GM19193 (cell line): Measurements from ENCODE around the gene GYS2.

Experiments
- POLR2A ChIP-seq: IDR thresholded peaks from 4 replicates; pipeline ENCODE4 v1.6.1; 2011; ENCODE audit not compliant: insufficient read depth, insufficient read length; ENCODE audit errors: extremely low read depth

GYS2 gene

DNA sequence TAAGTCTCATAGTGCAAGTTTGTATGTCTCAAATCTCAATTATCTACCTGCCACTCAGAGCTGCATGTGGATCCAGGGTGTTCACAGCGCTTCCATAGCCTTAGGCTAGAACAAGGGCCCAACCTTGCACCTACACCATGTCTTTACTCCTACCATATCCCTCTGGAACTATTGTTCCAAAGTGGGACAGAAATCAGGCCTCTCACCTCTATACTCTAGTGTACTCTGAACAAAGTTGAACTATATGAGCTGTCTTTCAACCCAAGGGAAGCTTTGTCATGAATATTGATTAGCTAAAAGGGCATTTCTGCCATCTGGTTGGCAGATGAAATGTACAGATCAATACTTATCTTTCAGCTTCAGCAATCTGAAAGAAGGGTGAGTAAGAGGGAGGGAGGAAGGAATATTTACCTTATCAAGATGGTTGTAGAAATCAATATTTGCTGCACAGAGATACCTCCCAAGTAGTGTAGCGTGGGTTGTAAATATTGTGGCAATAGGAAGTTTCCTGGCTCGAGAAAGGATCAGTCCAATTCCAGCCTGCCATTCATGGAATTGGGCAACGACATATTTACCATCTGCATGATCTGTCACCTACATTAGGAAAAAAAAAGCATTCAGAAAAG, 30.8 kb downstream of the GYS2 start:
- TF ChIP-seq POLR2A = no peak

DNA sequence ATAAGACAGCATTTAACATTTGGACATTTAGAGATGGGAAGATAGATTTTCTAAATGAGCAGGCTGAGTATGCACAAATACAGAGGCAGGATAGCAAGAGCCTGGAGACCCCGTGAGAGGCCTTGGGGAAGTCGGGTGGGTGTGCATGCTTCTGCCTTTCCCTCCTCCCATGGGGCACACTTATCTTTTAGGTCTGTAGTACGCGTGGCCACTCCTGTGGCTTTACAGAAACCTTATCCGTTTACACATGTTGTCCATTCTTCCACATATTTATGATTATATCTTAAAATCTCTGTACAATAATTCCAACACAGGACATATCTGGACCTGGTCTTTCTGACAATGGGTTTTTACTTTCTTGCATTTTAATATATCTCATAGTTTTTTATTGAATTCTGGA, 33.6 kb downstream of the GYS2 start:
- TF ChIP-seq POLR2A = no peak

GRCh38 chr12:21568115-21568514, 36.5 kb downstream of the GYS2 start:
- TF ChIP-seq POLR2A = no peak

DNA sequence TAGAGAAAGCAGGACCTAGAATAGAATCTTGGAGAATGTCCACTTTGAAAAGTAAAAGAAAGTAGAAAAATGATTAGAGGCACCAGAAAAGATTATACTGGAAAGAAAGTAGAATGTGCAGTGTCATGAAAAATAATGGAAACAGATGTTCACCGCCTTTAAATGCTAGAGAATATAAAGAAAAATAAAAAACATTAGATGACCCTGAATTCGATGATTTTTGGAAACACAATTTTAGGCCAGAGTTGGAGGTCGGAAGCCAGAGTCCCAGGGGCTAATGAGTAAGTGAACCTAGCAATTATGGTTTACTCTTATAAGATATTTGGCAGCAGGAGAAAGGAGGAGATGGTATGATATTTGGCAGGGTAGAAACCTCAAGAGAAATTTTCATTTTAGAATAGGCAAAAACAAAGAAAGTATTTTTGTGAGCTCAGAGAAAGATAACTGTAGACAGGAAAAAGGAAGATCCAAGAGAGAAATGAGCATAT, 37.7 kb downstream of the GYS2 start:
- TF ChIP-seq POLR2A = no peak

GRCh38 chr12:21566223-21566906, 38.3 kb downstream of the GYS2 start:
- TF ChIP-seq POLR2A = no peak

- no peak for TF ChIP-seq POLR2A
Measured at GRCh38 chr12:21562859-21563258, 41.8 kb downstream of the GYS2 start.

DNA sequence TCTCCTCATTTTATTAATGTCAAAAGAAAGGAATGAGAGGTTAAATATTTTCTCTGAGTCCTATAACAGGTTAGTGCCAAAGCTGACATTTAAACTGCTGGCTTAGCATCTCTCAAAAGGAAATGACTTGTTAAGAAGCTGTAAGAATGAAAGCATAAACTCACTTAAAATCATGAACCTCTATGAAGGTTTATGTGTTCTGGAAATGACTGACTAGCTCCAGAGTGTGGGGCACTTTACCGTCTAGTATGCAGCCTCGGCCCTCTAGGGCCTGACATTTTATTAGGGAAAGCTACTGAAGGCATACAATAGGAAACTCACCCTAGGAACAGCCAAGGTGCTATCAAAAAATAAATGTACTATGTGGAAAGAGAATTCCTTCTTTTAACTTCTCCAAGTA, 43.5 kb downstream of the GYS2 start:
- no peak for TF ChIP-seq POLR2A

DNA sequence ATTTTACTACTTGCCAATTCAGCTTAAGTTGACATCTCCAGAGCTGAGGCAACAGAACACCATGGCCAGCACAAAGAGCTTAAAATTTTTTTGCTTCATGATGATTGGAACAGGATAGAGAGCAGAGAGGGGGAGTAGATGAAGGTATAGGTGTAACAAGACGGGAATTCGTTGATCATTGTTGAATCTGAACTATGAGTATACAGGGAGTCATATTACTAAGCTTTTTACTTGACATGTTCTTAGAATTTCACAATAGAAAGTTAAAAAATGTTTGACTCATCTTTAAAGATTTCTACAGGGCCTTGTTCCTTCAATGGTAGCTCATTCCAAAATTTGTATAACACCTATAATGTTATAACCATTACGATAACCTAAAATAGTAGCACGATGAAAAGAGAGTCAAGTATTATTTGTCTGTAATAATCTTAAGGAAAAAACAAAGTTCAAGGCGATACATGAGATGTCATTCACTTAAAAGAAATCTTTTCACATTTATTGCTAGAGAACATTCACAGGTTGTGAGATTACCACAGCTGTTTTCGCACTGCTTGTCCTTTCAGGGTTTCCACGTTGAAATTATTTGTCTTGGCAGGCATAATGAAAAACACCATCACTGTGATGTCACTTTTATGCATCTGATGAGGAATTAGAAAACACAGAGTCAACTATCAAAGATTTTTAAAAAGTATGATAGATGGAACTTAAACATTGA, 44.6 kb downstream of the GYS2 start:
- TF ChIP-seq POLR2A = no peak

- no peak for TF ChIP-seq POLR2A
Measured at GRCh38 chr12:21558100-21558679, 46.5 kb downstream of the GYS2 start.

DNA sequence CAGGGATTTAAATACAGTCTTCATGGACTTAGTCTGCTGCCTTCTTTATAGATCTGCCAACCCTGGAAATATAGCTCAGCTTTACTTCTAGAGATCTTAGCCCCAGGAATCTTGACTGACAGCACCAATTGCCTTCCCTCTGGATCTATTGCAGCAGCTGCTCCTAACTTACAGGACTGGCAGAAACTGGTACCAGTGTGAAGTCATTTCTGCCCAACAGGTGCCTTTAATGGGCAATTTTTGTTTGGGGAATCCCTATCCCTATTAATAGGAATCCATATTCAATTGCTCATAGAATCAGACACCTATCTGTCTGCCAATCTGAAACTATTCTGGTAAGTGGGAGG, 51.3 kb downstream of the GYS2 start:
- no peak for TF ChIP-seq POLR2A

DNA sequence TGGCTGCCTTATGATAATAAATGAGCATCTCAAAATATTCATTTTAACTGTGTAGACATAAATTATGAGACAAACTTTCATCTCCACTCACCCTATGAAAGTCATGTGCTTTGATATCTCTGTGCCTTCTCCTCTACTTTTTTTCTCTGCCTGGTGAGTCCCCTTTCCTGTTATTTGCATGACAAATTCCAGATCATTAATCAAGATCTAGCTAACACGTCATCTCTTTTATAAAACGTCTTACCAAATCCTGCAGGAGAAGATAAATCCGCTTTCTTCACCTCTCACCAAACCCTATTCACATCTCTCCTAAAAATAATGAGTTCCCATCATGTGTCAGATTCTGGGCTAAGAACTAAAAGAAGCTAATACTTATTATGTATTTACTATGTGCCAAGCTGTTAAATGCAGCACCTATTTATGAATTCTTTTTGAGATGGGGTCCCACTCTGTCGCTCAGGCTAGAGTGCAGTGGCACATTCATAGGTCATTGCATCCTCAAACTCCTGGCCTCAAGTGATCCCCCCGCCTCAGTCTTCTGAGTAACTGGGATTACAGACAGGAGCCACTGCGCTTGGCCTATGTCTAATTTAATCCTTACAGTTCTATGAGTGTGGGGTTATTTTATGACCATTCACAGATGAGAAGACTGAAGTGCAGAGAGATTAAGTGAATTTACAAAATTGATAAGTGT, 51.9 kb downstream of the GYS2 start:
- no peak for TF ChIP-seq POLR2A

- no peak for TF ChIP-seq POLR2A
Measured at GRCh38 chr12:21551841-21552465, 52.7 kb downstream of the GYS2 start.

- no peak for TF ChIP-seq POLR2A
Measured at GRCh38 chr12:21547437-21547836, 57.2 kb downstream of the GYS2 start.

GRCh38 chr12:21546716-21547115, 57.9 kb downstream of the GYS2 start:
- no peak for TF ChIP-seq POLR2A
